GM10248 (cell line): ENCODE measurements around the gene CHPF2.

Experiments used
- CTCF ChIA-PET: fragments of 300-600 bp; sonication (Branson Sonifier 250); formaldehyde crosslinking; extraction: SDS; loops from one replicate; lab custom pipeline; 2021; ENCODE audit warnings: antibody characterized with exemption; lab: Yijun Ruan, JAX
- POLR2A ChIA-PET: fragments of 350-650 bp; sonication (Branson Sonifier 250); formaldehyde crosslinking; extraction: SDS; loops from one replicate; lab custom pipeline; 2020; ENCODE audit warnings: antibody characterized with exemption; lab: Yijun Ruan, JAX
- DNase-seq: peaks from one replicate; pipeline ENCODE4 v3.0.0; 2012; ENCODE audit errors: extremely low spot score
- TF ChIP-seq, protein P1 (sequence below): IDR thresholded peaks from 2 replicates; pipeline ENCODE4 v1.5.1; 2012; ENCODE audit warnings: mild to moderate bottlenecking, low read depth; ENCODE audit errors: extremely low read depth, missing control alignments, control extremely low read depth

CHPF2 gene

DNA sequence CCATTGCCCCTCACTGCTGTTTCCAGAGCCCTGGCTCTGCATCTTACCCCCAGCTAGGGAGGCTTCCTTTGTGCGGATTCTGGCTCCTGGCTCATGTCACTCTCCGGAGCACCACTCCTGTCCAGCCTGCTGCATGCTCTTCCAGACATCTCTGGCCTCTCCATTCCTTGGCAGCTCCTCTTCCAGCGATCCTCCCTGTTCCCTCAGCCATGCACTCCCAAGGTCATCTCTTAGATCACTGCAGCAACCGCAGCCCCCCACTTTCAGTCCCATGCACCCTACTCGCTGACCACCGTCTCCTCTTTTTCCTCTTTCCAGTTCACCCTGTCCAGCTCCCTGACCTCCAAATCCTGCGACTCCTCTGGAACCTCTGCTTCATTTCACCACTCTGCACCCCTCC, 23.1 kb downstream of the CHPF2 start:
- POLR2A ChIA-PET: no interaction called here
- DNase-seq: no peak
- CTCF ChIA-PET: interaction anchor here (1.6 to 4.5 kb wide), 3 partner anchors 8 to 12 kb away, joined by 4 to 28 read pairs (median 7); no protein-coding TSS in a partner anchor
- TF ChIP-seq, protein P1, sequence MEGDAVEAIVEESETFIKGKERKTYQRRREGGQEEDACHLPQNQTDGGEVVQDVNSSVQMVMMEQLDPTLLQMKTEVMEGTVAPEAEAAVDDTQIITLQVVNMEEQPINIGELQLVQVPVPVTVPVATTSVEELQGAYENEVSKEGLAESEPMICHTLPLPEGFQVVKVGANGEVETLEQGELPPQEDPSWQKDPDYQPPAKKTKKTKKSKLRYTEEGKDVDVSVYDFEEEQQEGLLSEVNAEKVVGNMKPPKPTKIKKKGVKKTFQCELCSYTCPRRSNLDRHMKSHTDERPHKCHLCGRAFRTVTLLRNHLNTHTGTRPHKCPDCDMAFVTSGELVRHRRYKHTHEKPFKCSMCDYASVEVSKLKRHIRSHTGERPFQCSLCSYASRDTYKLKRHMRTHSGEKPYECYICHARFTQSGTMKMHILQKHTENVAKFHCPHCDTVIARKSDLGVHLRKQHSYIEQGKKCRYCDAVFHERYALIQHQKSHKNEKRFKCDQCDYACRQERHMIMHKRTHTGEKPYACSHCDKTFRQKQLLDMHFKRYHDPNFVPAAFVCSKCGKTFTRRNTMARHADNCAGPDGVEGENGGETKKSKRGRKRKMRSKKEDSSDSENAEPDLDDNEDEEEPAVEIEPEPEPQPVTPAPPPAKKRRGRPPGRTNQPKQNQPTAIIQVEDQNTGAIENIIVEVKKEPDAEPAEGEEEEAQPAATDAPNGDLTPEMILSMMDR: no peak

DNA sequence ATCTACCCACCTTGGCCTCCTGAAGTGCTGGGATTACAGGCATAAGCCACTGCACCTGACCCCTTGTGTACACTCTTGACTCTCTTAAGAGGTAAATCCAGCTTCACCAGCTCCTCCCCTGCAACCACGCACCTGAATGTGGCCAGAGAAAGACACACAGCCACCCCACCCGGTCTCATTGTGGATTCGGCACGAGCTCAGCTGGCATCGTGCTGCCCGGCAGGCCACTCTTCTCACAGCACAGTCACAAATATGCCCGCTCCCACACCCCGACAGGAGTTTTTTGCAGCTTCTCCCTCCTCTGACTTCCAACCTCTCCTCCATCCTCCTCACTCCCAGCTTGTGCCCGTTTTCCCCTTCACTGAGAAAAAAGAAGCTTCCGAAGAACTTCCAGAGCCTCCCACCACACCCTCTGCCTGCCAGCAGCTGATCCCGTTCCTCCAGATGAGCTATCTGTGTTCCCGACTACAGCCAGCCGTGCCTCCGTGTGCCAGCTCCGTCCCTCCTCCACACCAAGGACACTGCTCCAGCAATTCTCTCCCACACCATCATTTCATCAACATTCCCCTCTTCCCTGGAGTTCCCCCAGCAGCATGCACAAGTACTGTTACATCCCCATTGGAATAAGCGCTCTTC, 24.2 kb downstream of the CHPF2 start:
- ChIA-PET CTCF (interaction anchor here (1.6 to 4.5 kb wide), 3 partner anchors 9 to 13 kb away, joined by 4 to 28 read pairs (median 7); no protein-coding TSS in a partner anchor), POLR2A (no interaction called here)
- no peak for DNase-seq
- TF ChIP-seq, protein P1: no peak

DNA sequence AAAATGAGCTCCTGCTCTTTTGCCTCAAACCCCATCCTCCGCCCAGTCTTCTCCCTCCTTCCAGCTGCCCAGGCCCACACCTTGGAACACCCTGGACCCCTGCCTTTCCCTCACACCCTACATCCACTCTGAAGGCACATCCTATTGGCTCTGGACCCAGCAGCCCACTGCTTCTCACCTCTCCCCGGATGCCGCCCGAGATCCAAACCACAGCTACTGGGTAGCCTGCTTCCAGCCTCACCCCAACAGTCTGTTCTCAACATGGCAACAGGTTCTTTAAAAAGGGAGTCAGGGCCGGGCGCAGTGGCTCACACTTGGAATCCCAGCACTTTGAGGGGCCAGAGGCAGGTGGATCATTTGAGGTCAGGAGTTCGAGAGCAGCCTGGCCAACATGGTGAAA, 25.7 kb downstream of the CHPF2 start:
- ChIA-PET POLR2A (no interaction called here), CTCF (interaction anchor here (0.7 to 4.5 kb wide), 2 partner anchors 14 to 46 kb away, joined by 3 to 28 read pairs; no protein-coding TSS in a partner anchor)
- no peak for DNase-seq
- TF ChIP-seq, protein P1: no peak

DNA sequence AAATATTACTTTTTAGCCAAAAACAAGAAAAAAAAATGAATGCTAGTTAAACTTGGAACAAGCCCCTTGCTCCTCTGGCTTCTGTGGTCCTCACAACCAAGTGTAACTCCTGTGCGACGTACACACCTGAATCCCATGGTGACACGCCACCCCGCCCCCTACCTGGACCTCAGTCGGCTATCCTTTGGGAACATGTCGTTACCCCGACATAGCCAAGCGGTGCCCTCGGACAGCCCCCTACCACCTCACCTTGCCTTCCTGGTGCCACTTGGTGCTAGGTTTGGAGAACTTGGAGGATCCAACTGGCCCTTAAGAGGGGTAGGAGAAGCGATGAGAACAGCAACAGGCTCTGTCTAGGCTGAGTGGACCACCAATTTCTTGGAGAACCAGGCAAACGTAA, 28.2 kb downstream of the CHPF2 start:
- no peak for DNase-seq
- TF ChIP-seq, protein P1: no peak
- POLR2A ChIA-PET: no interaction called here
- CTCF ChIA-PET: interaction anchor here (2.7 to 4.3 kb wide), 2 partner anchors 13 to 16 kb away, joined by 8 to 19 read pairs; no protein-coding TSS in a partner anchor

DNA sequence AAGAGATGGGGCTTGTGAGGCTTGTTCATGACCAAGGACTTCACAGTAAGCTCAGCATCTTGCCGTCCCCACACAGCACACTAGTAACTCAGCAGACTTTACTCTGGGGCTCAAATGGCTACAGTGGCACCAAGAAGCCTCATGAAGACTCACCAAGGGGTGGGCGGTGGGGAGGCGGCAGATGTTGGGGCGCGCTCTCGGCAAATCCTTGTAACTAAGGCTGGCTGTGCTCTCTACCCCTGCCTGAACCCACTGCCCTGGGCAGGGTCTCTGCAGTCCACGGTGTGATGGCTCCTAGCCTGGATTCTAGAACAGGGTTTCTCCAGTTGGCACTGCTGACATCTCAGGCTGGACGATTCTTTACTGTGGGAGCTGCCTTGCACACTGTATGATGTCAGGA, 28.6 kb downstream of the CHPF2 start:
- ChIA-PET CTCF (interaction anchor here (2.7 to 4.3 kb wide), 2 partner anchors 14 to 17 kb away, joined by 8 to 19 read pairs; no protein-coding TSS in a partner anchor), POLR2A (no interaction called here)
- no peak for DNase-seq
- TF ChIP-seq, protein P1: no peak

DNA sequence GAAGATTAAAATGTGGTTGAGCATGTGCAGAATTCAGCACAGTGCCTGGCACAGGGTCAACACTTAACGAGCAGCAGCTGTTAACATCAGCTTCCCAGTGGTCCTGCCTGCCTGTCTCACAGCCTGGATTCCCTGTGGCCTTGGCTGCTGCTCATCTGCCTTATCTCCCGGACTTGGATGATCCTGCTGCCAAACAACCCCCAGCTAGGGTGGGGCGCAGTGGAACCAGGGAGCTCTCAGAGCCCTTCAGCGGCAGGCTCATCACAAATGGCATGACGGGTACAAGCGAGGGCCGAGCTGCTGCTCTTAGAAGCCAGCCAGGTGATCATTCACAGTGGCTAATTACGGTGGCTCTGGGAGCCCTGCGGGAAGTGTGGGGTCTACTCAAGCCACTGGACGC, 29.2 kb downstream of the CHPF2 start:
- CTCF ChIA-PET: interaction anchor here (1.0 to 4.3 kb wide), 3 partner anchors 11 to 17 kb away, joined by 4 to 19 read pairs (median 8); no protein-coding TSS in a partner anchor
- TF ChIP-seq, protein P1: no peak
- POLR2A ChIA-PET: no interaction called here
- DNase-seq: no peak
